H1 (cell line): Measurements from ENCODE around the gene ATP6V0E2. TPM values are rescaled to one million over a fixed set of nuclear protein-coding genes. Genes with fewer than 3 reads are reported as not detected.

ENCODE experiments used
- CTCF ChIA-PET: fragments of 300-600 bp; sonication (Branson Sonifier 250); formaldehyde crosslinking; loops from one replicate; lab custom pipeline; 2021; ENCODE audit not compliant: partially characterized antibody; lab: Charles Lee
- POLR2A ChIA-PET: fragments of 300-600 bp; sonication (Branson Sonifier 250); formaldehyde crosslinking; loops from one replicate; lab custom pipeline; 2021; ENCODE audit warnings: inconsistent platforms; ENCODE audit not compliant: partially characterized antibody; lab: Charles Lee
- DNase-seq, 2 experiments: peaks; one replicate each; pipeline versions ENCODE4 v3.0.0 to v3.0.0-alpha.2; 2010 to 2022; ENCODE audit warnings: low spot score in 2 of 2, low read depth in 1 of 2, mixed read lengths in 1 of 2
- FAIRE-seq: peaks from 2 replicates; lab custom pipeline; 2011; peaks lifted over from hg19 to GRCh38; lab: Jason Lieb, UNC
- H2AFZ ChIP-seq: 2 replicates; pipeline ENCODE4 v1.8.1; 2012; ENCODE audit warnings: low read length, inconsistent platforms
- H2AK5ac ChIP-seq: 2 replicates; pipeline ENCODE4 v1.6.1; 2013; ENCODE audit warnings: low read depth, low read length
- H2BK120ac ChIP-seq: replicated peaks from 2 replicates; pipeline ENCODE3; 2013; ENCODE audit warnings: low read depth, low read length, inconsistent platforms
- H2BK12ac ChIP-seq: 2 replicates; pipeline ENCODE4 v1.6.1; 2013; ENCODE audit warnings: low read depth, low read length
- H2BK15ac ChIP-seq: 2 replicates; pipeline ENCODE4 v1.6.1; 2013; ENCODE audit warnings: low read length
- H2BK20ac ChIP-seq: 2 replicates; pipeline ENCODE4 v1.6.1; 2013; ENCODE audit warnings: low read length
- H2BK5ac ChIP-seq: 2 replicates; pipeline ENCODE4 v1.6.1; 2013; ENCODE audit warnings: low read depth, low read length
- H3K14ac ChIP-seq: 2 replicates; pipeline ENCODE4 v1.6.1; 2013; ENCODE audit warnings: inconsistent platforms; ENCODE audit not compliant: insufficient read length
- H3K18ac ChIP-seq: 2 replicates; pipeline ENCODE4 v1.6.1; 2013; ENCODE audit warnings: low read length; ENCODE audit errors: extremely low read depth
- H3K23ac ChIP-seq: 2 replicates; pipeline ENCODE4 v1.6.1; 2013; ENCODE audit warnings: inconsistent platforms; ENCODE audit not compliant: insufficient read length
- H3K23me2 ChIP-seq: 2 replicates; pipeline ENCODE4 v1.6.1; 2013; ENCODE audit warnings: low read depth, low read length
- H3K27ac ChIP-seq: 2 replicates; pipeline ENCODE4 v1.6.1; 2011; ENCODE audit warnings: low read depth, low read length, inconsistent platforms
- H3K27me3 ChIP-seq, 4 experiments: replicated peaks in 1 of 4; 1 replicate in 1 of 4; 2 replicates in 3 of 4; pipeline versions ENCODE4 v1.6.1 to v1.8.1; 2011 to 2013; ENCODE audit warnings: low read length in 3 of 4, mild to moderate bottlenecking in 3 of 4, inconsistent platforms in 2 of 4, mixed read lengths in 2 of 4, moderate library complexity in 1 of 4; ENCODE audit not compliant: control insufficient read depth in 3 of 4, insufficient read depth in 3 of 4; ENCODE audit errors: extremely low read depth in 1 of 4
- H3K36me3 ChIP-seq, 4 experiments: 2 replicates each; pipeline versions ENCODE4 v1.6.1 to v1.8.1; 2011 to 2013; ENCODE audit warnings: mild to moderate bottlenecking in 4 of 4, low read length in 3 of 4, moderate library complexity in 2 of 4, control low read depth in 1 of 4, inconsistent platforms in 1 of 4; ENCODE audit not compliant: insufficient read depth in 4 of 4, control insufficient read depth in 2 of 4
- H3K4ac ChIP-seq: replicated peaks from 2 replicates; pipeline ENCODE3; 2013; ENCODE audit warnings: low read length, low read depth, mixed read lengths, inconsistent platforms; ENCODE audit not compliant: insufficient read length
- H3K4me1 ChIP-seq, 4 experiments: replicated peaks in 1 of 4; 1 replicate in 1 of 4; 2 replicates in 3 of 4; pipeline versions ENCODE4 v1.6.1 to v1.8.1; 2011 to 2013; ENCODE audit warnings: low read length in 3 of 4, inconsistent platforms in 2 of 4, mixed read lengths in 1 of 4; ENCODE audit not compliant: insufficient read depth in 4 of 4, control insufficient read depth in 3 of 4
- H3K4me2 ChIP-seq, 2 experiments: 2 replicates each; pipeline versions ENCODE4 v1.6.1 to v1.8.1; 2011 to 2013; ENCODE audit warnings: low read depth in 2 of 2, low read length in 2 of 2, control low read depth in 1 of 2, inconsistent platforms in 1 of 2, mild to moderate bottlenecking in 1 of 2; ENCODE audit not compliant: insufficient read depth in 1 of 2
- H3K4me3 ChIP-seq, 4 experiments: fragments of 200-600, 300-600 bp in 1 of 4; sonication (generic), shearing (Covaris generic), sonication (Bioruptor Twin) in 1 of 4; 2 replicates each; pipeline versions ENCODE4 v1.5.1 to v1.8.1; 2011 to 2016; ENCODE audit warnings: low read length in 4 of 4, low read depth in 3 of 4, control low read depth in 2 of 4, inconsistent platforms in 2 of 4, mild to moderate bottlenecking in 2 of 4, mixed read lengths in 1 of 4, moderate library complexity in 1 of 4; ENCODE audit not compliant: insufficient read depth in 2 of 4; ENCODE audit errors: extremely low read depth in 1 of 4
- H3K56ac ChIP-seq: replicated peaks from 2 replicates; pipeline ENCODE3; 2013; ENCODE audit warnings: low read depth, mild to moderate bottlenecking, mixed read lengths, low read length, inconsistent platforms; ENCODE audit not compliant: insufficient read length
- H3K79me1 ChIP-seq: 2 replicates; pipeline ENCODE4 v1.6.1; 2013; ENCODE audit warnings: low read depth, low read length, control low read depth
- H3K79me2 ChIP-seq, 2 experiments: 2 replicates each; pipeline versions ENCODE4 v1.6.1 to v1.8.1; 2012 to 2013; ENCODE audit warnings: low read length in 2 of 2, mild to moderate bottlenecking in 2 of 2, inconsistent platforms in 1 of 2; ENCODE audit not compliant: insufficient read depth in 2 of 2, control insufficient read depth in 1 of 2
- H3K9ac ChIP-seq, 4 experiments: replicated peaks in 1 of 4; 1 replicate in 1 of 4; 2 replicates in 3 of 4; pipeline versions ENCODE4 v1.6.1 to v1.8.1; 2011 to 2013; ENCODE audit warnings: low read depth in 3 of 4, low read length in 3 of 4, control low read depth in 2 of 4, mild to moderate bottlenecking in 2 of 4, moderate library complexity in 2 of 4, inconsistent platforms in 1 of 4; ENCODE audit errors: extremely low read depth in 1 of 4
- H3K9me3 ChIP-seq, 2 experiments: 2 replicates each; pipeline versions ENCODE4 v1.6.1 to v1.8.1; 2012 to 2013; ENCODE audit warnings: mild to moderate bottlenecking in 2 of 2, moderate library complexity in 2 of 2, control low read depth in 1 of 2, inconsistent platforms in 1 of 2, low read depth in 1 of 2, low read length in 1 of 2, mixed read lengths in 1 of 2; ENCODE audit not compliant: insufficient read depth in 2 of 2
- H4K20me1 ChIP-seq, 2 experiments: replicated peaks in 1 of 2; 2 replicates each; pipeline versions ENCODE3 to v1.8.1; 2011 to 2013; ENCODE audit warnings: inconsistent platforms in 2 of 2, low read length in 2 of 2, mild to moderate bottlenecking in 1 of 2; ENCODE audit not compliant: insufficient read depth in 2 of 2, control insufficient read depth in 1 of 2
- H4K5ac ChIP-seq: 2 replicates; pipeline ENCODE4 v1.6.1; 2013; ENCODE audit warnings: low read length, low read depth, mixed read lengths, inconsistent platforms; ENCODE audit not compliant: insufficient read length
- H4K8ac ChIP-seq: 2 replicates; pipeline ENCODE4 v1.8.0; 2013; ENCODE audit warnings: mild to moderate bottlenecking, moderate library complexity, low read length, inconsistent platforms; ENCODE audit not compliant: insufficient read depth; ENCODE audit errors: extremely low read depth
- H4K91ac ChIP-seq: replicated peaks from 2 replicates; pipeline ENCODE3; 2013; ENCODE audit warnings: low read length, mixed read lengths, inconsistent platforms; ENCODE audit not compliant: insufficient read length
- ASH2L ChIP-seq: fragments of 200-600, 300-600 bp; sonication (generic); IDR thresholded peaks from one replicate; pipeline ENCODE4 v1.7.1; 2017; ENCODE audit warnings: low read length
- GABPA ChIP-seq: IDR thresholded peaks from 2 replicates; pipeline ENCODE4 v1.6.1; 2011; ENCODE audit warnings: mild to moderate bottlenecking, low read length, moderate library complexity, borderline replicate concordance; ENCODE audit not compliant: insufficient read depth
- GTF2F1 ChIP-seq: IDR thresholded peaks from 2 replicates; pipeline ENCODE4 v1.6.1; 2012; ENCODE audit warnings: low read depth, low read length, improper control_type of control experiment, borderline replicate concordance
- HDAC2 ChIP-seq, 2 experiments: fragments of 300-600 bp in 1 of 2; sonication (generic) in 1 of 2; IDR thresholded peaks; 2 replicates each; pipeline ENCODE4 v1.6.1; 2011 to 2012; ENCODE audit warnings: low read depth in 2 of 2, low read length in 2 of 2, mild to moderate bottlenecking in 2 of 2, moderate library complexity in 2 of 2, borderline replicate concordance in 1 of 2, inconsistent platforms in 1 of 2
- MAFK ChIP-seq: IDR thresholded peaks from 2 replicates; pipeline ENCODE4 v1.6.1; 2012; ENCODE audit warnings: low read depth, mild to moderate bottlenecking, improper control_type of control experiment, low read length
- RBBP5 ChIP-seq: IDR thresholded peaks from 2 replicates; pipeline ENCODE4 v1.7.1; 2012; ENCODE audit warnings: low read depth, mild to moderate bottlenecking, inconsistent platforms, low read length, moderate library complexity, borderline replicate concordance
- SAP30 ChIP-seq: fragments of 300-600 bp; sonication (generic); IDR thresholded peaks from 2 replicates; pipeline ENCODE4 v1.7.1; 2012; ENCODE audit warnings: low read length, moderate library complexity, mild to moderate bottlenecking, inconsistent platforms; ENCODE audit not compliant: insufficient read depth, insufficient replicate concordance
- SIN3A ChIP-seq, 2 experiments: IDR thresholded peaks in 1 of 2; conservative IDR thresholded peaks in 1 of 2; 2 replicates each; pipeline ENCODE4 v1.6.1; 2011 to 2012; ENCODE audit warnings: low read length in 2 of 2, improper control_type of control experiment in 1 of 2, low read depth in 1 of 2, mild to moderate bottlenecking in 1 of 2
- SIRT6 ChIP-seq: IDR thresholded peaks from one replicate; pipeline ENCODE4 v1.7.1; 2012; ENCODE audit warnings: low read length, inconsistent platforms
- SP4 ChIP-seq: IDR thresholded peaks from 2 replicates; pipeline ENCODE4 v1.6.1; 2012; ENCODE audit warnings: low read length, inconsistent platforms
- SUZ12 ChIP-seq: fragments of 200-600 bp; sonication (generic); IDR thresholded peaks from 2 replicates; pipeline ENCODE4 v1.6.1; 2012; ENCODE audit warnings: mild to moderate bottlenecking, inconsistent platforms, low read length, moderate library complexity, mixed read lengths
- USF2 ChIP-seq: IDR thresholded peaks from 2 replicates; pipeline ENCODE4 v1.6.1; 2011; ENCODE audit warnings: low read length, improper control_type of control experiment
- YY1 ChIP-seq: IDR thresholded peaks from 2 replicates; pipeline ENCODE4 v1.6.1; 2011; ENCODE audit warnings: low read depth, mild to moderate bottlenecking, low read length
- WGBS, 2 experiments: shearing (Covaris generic) in 1 of 2; methylation state at CpG; one replicate each; pipeline versions ENCODE4 v1.1.6 to v1.1.7; 2013 to 2015; ENCODE audit warnings: low lambda C conversion rate in 2 of 2, mixed read lengths in 2 of 2, inconsistent platforms in 1 of 2, low coverage in 1 of 2, missing lambda C conversion rate in 1 of 2; ENCODE audit not compliant: insufficient replicate concordance in 2 of 2, insufficient coverage in 1 of 2, insufficient read length in 1 of 2; ENCODE audit errors: extremely low coverage in 1 of 2, missing lambda C conversion rate in 1 of 2; 5-methylcytosine and 5-hydroxymethylcytosine counted together
- polyA plus RNA-seq, 7 experiments: library from polyadenylated mRNA; depleted of rRNA in 3 of 7; stranded (reverse) in 5 of 7; unstranded in 2 of 7; fragments of >200 nt in 5 of 7; fragments of 200-250 nt in 2 of 7; gene quantifications; 1 replicate in 5 of 7; 2 replicates in 1 of 7; 4 replicates in 1 of 7; pipeline versions ENCODE4 v1.2.1 to v1.2.3, GENCODE V29; 2011 to 2013; ENCODE audit warnings: missing spikeins in 2 of 7, mixed read lengths in 2 of 7
- total RNA-seq: library from RNA; stranded (reverse); fragmentation: NEBNext Ultra II Directional; extraction: Animal tissue kit (Norgen Biotek cat#: 25700); gene quantifications from 2 replicates; pipeline ENCODE4 v1.2.1, GENCODE V29; 2021

The ATP6V0E2 gene
- total and polyA plus RNA-seq, 2 of the 8 experiments (the other 6 are each of a cell fraction or from before 2014, with no cell fraction given) = 26.1 to 47.9 TPM

GRCh38 chr7:149886018-149886415 is 12.2 kb downstream of the ATP6V0E2 start:
- no peak for FAIRE-seq
- no peaks in the 10 kb centered on the region for H3K9me3 ChIP-seq
- TF ChIP-seq SP4 (no peak), SUZ12 (no peak), RBBP5 (no peak), GABPA (no peak), USF2 (no peak), ASH2L (no peak), MAFK (no peak), SIN3A (conservative IDR thresholded peaks at IDR 0.05 in 1 of 2, IDR thresholded peaks at IDR 0.05 in 1 of 2; ENCODE audit: low read depth in 1 of 2, low read length in 2 of 2) (no peak), YY1 (no peak), SIRT6 (no peak), HDAC2 (IDR thresholded peaks at IDR 0.05; ENCODE audit: borderline replicate concordance in 1 of 2, low read depth in 2 of 2, low read length in 2 of 2) (no peak), GTF2F1 (no peak), SAP30 (no peak)

More at GRCh38 chr7:149886018-149886415, 12.2 kb downstream of the ATP6V0E2 start:
- no peak for DNase-seq
- Histone ChIP-seq H2BK5ac (no peak overlapping the region), H3K4me2 (no peak overlapping the region), H3K36me3 (no peaks in the 10 kb centered on the region; a peak in 1 of 8 replicates), H3K23ac (no peak overlapping the region), H2BK20ac (no peak overlapping the region), H4K20me1 (peaks cover 0 to 1% of the 10 kb centered on the region in 2 experiments), H3K79me1 (no peaks in the 10 kb centered on the region), H2BK15ac (no peak overlapping the region), H3K56ac (no peak overlapping the region), H3K79me2 (no peaks in the 10 kb centered on the region), H2AK5ac (no peak overlapping the region), H3K4me3 (no peak overlapping the region), H2BK12ac (no peak overlapping the region), H3K9ac (no peak overlapping the region), H4K91ac (no peak overlapping the region), H4K5ac (no peak overlapping the region), H3K18ac (no peak overlapping the region), H3K23me2 (no peaks in the 10 kb centered on the region), H2BK120ac (no peak overlapping the region), H3K27ac (no peak overlapping the region), H3K14ac (no peak overlapping the region), H3K4me1 (peaks cover 5 to 9% (median 5%) of the 10 kb centered on the region in 4 experiments; a peak in 6 of 7 replicates), H3K27me3 (no peaks in the 10 kb centered on the region), H2AFZ (no peak overlapping the region), H3K4ac (no peak overlapping the region), H4K8ac (no peak overlapping the region)
- 93% methylated on average over 4 of the region's 4 CpGs; no CpG with 5 or more reads in 1 of the 2 experiments for WGBS, 2 experiments
- POLR2A ChIA-PET = interaction anchor here (1.4 kb wide), 1 partner anchor 11 kb away, joined by 5 read pairs; no protein-coding TSS in a partner anchor
- CTCF ChIA-PET = interaction anchor here (0.8 to 7.0 kb wide), 4 partner anchors 25 to 127 kb away, joined by 3 to 68 read pairs (median 4); no protein-coding TSS in a partner anchor
